HEK293 (cell line): Measurements from ENCODE around the gene GDPD3.

Source experiments
- PRDM1 ChIP-seq: fragments of 450-650 bp; formaldehyde crosslinking; IDR thresholded peaks from 2 replicates; pipeline ENCODE4; 2016; ENCODE audit warnings: missing biosample characterization, missing genetic modification characterization
- ZBTB49 ChIP-seq: fragments of 450-650 bp; formaldehyde crosslinking; IDR thresholded peaks from 2 replicates; pipeline ENCODE4 v1.5.1; 2016; ENCODE audit warnings: missing biosample characterization, missing genetic modification characterization, low read depth
- ZNF112 ChIP-seq: fragments of 450-650 bp; formaldehyde crosslinking; IDR thresholded peaks from 2 replicates; pipeline ENCODE4 v1.5.0; 2017; ENCODE audit warnings: missing biosample characterization, missing genetic modification characterization
- ZNF175 ChIP-seq: fragments of 450-650 bp; formaldehyde crosslinking; IDR thresholded peaks from 2 replicates; pipeline ENCODE4 v1.5.1; 2016; ENCODE audit warnings: missing biosample characterization, missing genetic modification characterization
- ZNF391 ChIP-seq: fragments of 450-650 bp; formaldehyde crosslinking; IDR thresholded peaks from 2 replicates; pipeline ENCODE4 v1.5.1; 2016; ENCODE audit warnings: low read depth, missing biosample characterization, missing genetic modification characterization, borderline replicate concordance
- ZNF654 ChIP-seq: fragments of 450-650 bp; formaldehyde crosslinking; IDR thresholded peaks from 2 replicates; pipeline ENCODE4 v1.5.1; 2016; ENCODE audit warnings: low read depth, missing biosample characterization, missing genetic modification characterization
- TF ChIP-seq, protein P1 (sequence below): fragments of 450-650 bp; formaldehyde crosslinking; conservative IDR thresholded peaks from 2 replicates; pipeline ENCODE4 v1.5.1; 2016; ENCODE audit warnings: low read depth, missing biosample characterization, missing genetic modification characterization

The GDPD3 gene

DNA sequence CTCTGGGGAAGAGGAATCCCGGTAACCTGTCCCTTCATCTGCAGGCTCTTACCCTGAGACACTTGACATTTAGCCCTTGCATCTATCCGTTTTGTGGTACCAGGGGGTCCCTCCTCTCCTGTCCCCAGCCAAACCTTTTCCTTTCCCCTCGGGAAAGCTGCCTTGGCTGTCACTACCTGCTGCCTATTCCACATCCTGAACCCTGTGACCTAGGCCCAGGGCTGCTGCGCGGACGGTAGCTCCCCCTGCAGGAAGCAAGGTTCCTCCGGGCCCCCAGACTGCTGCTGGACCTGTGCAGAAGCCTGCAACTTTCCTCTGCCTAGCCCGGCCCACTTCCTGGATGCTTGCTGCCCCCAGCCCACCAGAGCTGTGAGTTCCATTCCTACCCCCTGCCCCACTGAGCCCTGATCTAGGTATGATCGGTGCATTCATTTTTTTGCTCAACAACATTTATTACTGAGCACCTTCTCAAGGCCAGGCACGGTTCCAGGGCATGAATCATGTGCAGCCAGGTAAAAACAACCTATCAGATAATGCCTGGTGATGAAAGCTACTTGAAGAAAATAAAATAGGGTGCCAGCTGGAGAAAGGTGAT is 58.3 kb downstream of the GDPD3 start (continued):
- TF ChIP-seq ZBTB49 (tag by site-specific recombination) (no peak), ZNF112 (tag by site-specific recombination) (no peak), ZNF175 (tag by site-specific recombination) (no peak), PRDM1 (tag by site-specific recombination) (peak; percentile 62; the same call in 1 of the 2 replicates), ZNF391 (tag by site-specific recombination) (0 out of 2 replicates have a peak, but pooled peaks have one; percentile 57), ZNF654 (tag by site-specific recombination) (no peak; the same call in 1 of the 2 replicates)
- TF ChIP-seq, protein P1, sequence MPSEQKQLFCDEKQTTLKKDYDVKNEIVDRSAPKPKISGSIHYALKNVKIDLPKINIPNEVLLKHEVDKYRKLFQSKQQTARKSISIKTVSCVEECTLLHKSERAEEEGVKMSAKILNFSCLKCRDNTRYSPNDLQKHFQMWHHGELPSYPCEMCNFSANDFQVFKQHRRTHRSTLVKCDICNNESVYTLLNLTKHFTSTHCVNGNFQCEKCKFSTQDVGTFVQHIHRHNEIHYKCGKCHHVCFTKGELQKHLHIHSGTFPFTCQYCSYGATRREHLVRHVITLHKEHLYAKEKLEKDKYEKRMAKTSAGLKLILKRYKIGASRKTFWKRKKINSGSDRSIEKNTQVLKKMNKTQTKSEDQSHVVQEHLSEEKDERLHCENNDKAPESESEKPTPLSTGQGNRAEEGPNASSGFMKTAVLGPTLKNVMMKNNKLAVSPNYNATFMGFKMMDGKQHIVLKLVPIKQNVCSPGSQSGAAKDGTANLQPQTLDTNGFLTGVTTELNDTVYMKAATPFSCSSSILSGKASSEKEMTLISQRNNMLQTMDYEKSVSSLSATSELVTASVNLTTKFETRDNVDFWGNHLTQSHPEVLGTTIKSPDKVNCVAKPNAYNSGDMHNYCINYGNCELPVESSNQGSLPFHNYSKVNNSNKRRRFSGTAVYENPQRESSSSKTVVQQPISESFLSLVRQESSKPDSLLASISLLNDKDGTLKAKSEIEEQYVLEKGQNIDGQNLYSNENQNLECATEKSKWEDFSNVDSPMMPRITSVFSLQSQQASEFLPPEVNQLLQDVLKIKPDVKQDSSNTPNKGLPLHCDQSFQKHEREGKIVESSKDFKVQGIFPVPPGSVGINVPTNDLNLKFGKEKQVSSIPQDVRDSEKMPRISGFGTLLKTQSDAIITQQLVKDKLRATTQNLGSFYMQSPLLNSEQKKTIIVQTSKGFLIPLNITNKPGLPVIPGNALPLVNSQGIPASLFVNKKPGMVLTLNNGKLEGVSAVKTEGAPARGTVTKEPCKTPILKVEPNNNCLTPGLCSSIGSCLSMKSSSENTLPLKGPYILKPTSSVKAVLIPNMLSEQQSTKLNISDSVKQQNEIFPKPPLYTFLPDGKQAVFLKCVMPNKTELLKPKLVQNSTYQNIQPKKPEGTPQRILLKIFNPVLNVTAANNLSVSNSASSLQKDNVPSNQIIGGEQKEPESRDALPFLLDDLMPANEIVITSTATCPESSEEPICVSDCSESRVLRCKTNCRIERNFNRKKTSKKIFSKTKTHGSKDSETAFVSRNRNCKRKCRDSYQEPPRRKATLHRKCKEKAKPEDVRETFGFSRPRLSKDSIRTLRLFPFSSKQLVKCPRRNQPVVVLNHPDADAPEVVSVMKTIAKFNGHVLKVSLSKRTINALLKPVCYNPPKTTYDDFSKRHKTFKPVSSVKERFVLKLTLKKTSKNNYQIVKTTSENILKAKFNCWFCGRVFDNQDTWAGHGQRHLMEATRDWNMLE, result no peak
